GM19328 (cell line): Measurements from ENCODE around the gene PRDM16.

Source experiments
- ATAC-seq: cut with Tn5 transposase; IDR thresholded peaks from one replicate; pipeline ENCODE4 v1.9.1; 2021; ENCODE audit warnings: mild to moderate bottlenecking, moderate library complexity; ENCODE audit not compliant: unreplicated experiment

Gene PRDM16

GRCh38 chr1:3312898-3313575 is 244.0 kb downstream of the PRDM16 start:
- ATAC-seq, result no peak

GRCh38 chr1:3313576-3313950 is 244.6 kb downstream of the PRDM16 start:
- no peak for ATAC-seq

DNA sequence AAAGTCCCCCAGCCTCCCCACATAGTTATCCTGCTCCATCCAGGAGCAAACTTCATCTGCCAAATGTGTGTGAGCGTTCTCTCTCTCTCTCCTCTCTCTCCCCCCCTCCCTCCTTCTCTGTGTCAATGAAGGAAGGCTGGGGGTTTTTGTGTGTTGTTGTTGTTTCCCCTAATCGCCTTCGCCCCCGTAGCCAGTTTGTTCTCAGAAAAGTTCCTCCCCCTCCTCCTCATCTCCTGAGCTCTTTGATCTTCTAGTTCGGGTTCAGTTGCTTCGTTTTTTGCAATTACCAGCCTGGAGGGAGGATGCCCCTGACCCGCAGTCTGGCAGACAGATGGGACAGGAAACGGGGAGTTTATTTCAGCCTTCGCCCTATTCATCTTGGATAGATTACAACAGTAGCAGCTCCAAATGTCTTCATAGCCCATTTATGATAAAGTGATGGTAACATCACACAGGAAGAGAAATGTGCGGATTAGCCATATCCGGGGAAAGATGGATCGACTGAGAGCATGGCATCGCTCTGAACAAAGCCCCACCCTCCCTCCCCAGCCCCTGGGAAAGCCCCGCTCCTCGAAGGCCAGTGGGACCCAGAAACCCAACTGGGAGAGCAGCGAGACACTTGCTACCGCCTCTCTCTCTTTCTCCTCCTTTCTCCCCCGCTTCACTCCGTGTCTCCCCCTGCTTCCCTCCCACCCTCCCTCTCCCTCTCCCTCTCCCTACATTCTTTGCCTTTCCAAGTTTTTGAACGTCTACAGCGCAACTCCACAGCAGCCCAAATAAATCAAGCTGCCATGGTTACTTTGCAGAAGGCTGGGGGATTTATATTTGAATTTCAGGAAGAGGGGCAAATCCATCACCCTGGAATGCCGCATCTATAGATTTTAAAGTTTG is 245.7 kb downstream of the PRDM16 start:
- ATAC-seq, result no peak

- no peak for ATAC-seq
These were observed 246.7 kb downstream of the PRDM16 start for GRCh38 chr1:3315399-3316339.

DNA sequence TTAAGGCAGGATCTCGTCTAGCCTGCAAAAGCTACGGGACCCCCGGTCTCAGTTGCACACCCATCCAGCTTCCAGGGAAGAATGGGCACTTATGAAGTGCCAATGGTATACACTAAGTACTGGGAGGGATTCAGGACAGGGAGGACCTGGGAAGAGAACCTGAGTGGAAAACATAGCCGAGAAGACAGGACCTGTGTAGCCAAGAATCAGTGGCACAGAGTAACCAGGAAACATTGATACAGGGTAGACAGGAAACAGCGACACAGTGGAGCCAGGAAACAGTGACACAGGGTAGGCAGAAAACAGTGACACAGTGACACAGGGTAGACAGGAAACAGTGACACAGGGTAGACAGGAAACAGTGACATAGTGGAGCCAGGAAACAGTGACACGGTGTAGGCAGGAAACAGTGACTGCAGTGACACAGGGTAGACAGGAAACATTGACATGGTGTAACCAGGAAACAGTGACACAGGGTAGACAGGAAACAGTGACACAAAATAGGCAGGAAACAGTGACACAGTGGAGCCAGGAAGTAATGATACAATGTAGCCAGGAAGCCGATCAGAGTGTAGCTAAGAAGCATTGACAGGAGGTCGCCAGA is 247.4 kb downstream of the PRDM16 start:
- no peak for ATAC-seq

DNA sequence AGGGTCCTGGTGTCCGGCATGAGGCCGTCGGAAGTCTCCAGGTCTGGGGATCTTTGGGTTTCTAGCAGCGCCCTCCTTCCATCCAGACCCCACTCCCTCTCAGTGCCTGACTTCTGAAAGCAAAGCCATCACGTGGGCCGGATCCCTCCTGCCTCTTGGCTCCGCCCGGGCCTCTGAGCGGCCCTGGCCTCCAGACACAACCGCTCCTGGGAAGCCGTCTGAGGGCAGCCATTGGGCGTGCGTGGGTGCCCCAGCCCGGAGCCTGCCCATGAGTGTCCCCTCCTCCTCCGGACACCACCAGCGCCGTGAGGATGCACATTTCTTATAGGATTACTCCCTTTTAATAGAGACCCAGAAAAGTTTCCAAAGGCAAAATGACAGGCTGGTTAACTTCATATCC is 248.5 kb downstream of the PRDM16 start:
- ATAC-seq, result no peak

GRCh38 chr1:3318329-3318728 is 249.3 kb downstream of the PRDM16 start:
- ATAC-seq, result no peak

DNA sequence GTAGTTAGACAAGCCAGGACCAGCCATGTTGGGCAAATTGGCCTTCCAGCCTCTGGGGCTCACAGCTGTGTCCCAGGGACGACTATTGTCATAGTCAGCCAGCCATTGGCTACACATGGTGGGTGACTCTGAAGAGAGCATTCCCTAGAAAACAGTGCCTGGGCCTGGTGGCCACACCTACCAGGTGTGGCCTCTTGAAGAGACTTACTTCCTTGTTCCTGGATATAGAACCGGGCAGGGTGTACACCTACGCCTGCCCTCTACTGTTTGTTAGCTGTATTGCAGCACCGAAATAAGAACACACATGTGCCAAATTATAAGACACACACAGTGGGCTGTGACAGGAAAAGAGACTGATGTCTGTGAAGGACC is 250.9 kb downstream of the PRDM16 start:
- ATAC-seq, result no peak

DNA sequence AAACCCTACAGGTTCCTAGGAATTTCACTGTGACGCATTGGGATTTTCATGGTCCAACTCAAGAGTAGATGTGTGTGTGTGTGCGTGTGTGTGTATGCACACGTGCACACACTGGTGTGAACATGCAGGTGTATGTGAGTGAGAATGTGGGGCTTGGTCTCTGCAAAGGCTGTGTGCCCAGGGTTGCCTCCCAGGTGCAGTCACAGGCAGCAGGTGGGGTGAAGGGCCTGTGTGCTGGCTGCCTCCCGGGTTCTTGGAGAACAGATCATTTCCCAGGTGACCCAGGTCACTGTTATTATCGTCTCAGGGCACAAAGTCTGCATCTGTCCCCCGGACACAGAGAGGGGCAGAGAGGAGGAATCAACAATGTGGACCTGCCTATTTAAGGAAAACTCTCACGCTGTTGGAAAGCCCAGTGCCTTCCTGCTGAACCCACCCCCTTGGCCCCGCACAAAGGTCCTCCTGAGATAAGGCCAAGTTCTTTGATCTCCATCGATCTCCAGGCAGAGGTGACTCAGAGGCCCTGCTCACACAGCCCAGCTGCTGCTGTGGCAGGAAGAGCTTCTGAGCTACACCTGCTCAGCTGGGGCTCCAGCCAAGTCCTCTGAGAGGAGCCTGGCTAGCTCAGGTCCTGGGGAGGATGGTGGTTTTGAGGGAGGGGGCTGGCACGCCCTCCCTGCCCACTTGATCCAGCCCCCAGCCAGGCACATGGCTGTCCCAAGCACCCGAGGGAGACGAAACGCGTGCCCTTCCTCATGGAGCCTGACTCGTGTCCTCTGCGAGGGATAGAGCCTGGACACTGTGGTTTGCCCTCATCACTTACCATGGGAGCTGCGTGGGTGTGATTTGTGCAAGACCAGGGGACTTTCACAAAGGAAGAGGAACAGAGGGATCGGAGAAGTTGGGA is 251.5 kb downstream of the PRDM16 start:
- ATAC-seq, result no peak

GRCh38 chr1:3321559-3322449 is 252.8 kb downstream of the PRDM16 start:
- ATAC-seq, result no peak

GRCh38 chr1:3322450-3323020 is 253.5 kb downstream of the PRDM16 start:
- ATAC-seq, result no peak

DNA sequence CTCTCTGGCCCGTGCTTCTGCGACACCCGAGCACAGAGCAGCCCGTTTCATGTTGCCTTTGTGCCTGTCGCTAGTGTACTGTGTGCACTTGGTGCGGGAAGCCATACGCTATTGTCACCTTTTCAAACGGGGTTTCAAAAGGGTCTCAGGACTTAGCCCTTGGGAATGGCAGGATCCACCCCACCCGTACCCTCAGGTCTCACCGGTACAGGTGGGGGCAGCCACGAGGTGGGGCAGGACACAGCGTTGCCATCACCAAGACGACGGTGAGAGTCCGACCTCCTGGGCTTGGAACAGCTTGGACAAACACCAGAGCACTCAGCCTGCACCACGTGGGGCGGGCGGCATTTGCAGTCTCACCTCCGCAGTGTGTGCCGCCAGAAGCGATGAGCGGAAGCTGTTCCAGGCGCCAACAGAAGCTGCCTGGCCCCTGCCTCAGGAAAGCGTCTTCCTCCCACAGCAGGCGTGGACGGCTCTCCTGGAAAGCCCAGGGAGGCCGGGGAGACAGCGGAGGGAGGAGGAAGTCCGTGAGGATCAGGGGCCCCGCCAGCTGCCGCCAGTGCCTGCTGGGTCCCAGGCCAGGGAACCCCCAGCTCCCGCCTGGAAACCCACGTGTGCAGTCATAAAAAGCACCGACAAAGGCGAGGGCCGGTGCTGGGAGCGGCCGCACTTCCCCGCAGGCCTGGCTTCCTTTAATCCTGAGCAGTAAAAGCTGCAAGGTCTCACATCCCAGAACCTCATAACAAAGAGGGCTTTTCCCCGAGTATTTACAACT is 254.2 kb downstream of the PRDM16 start:
- no peak for ATAC-seq

- ATAC-seq, result no peak
These were observed 255.0 kb downstream of the PRDM16 start for GRCh38 chr1:3323796-3324703.

- no peak for ATAC-seq
These were observed 255.9 kb downstream of the PRDM16 start for GRCh38 chr1:3324704-3325535.

DNA sequence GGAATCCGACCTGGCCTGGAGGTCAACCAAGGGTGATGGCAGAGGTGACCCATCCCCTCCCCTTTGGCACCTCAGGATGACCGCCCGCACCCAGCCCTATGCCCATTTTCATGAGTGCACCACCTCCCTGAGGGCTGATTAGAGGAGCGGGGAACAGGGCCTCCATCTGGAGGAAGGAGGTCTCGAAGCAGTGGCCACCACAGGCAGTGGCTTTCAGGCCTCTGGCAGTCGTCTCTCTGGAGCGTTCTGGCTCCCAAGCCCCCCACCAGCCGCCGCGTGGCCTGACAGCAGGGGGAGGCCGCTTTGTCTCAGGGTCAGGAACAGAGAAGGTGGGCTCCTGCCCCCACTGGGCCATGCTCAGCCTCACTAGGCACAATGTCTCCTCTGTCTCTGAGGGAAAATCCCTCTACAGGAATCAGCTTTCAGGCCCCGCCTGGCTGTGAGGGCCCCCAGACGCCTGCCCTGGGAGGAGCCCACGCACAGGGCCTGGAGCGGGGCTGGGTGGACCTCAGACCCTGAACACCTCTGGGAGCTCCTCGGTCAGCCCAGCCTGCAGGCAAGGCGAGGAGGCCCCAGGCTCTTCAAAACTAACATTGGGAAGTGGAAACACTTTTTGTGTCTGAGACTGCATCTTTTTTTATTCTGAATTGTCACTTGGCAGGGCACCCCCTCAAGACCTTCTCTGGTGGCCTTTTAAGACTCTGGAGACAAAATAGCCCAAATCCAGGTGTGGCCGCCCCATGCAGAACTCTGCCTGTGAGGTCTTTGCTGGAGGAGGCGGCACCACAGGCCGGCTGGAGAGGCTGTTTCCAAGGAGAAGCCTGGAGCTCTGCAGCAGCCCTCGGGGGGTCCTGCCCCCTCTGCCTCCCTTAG is 257.7 kb downstream of the PRDM16 start:
- no peak for ATAC-seq
